Nephron (organoid): ENCODE data around the gene PXDC1.
A peak's percentile ranks its signal among the peaks of the same experiment; 100 is the strongest.

Source experiments
- H3K27ac Mint-ChIP-seq, 3 experiments: 2 replicates each; pipeline ENCODE4 v1.8.0; 2020; ENCODE audit warnings: mixed read lengths in 3 of 3, mild to moderate bottlenecking in 2 of 3, moderate library complexity in 1 of 3
- H3K27me3 Mint-ChIP-seq: 2 replicates; pipeline ENCODE4 v1.8.0; 2021; ENCODE audit warnings: low read depth, mild to moderate bottlenecking, moderate library complexity, mixed read lengths
- H3K36me3 Mint-ChIP-seq: 2 replicates; pipeline ENCODE4 v1.8.0; 2020; ENCODE audit warnings: low read depth, mixed read lengths
- H3K4me1 Mint-ChIP-seq: 2 replicates; pipeline ENCODE4 v1.8.0; 2020; ENCODE audit warnings: mixed read lengths
- H3K4me3 Mint-ChIP-seq, 3 experiments: 2 replicates each; pipeline ENCODE4 v1.8.0; 2020; ENCODE audit warnings: mild to moderate bottlenecking in 3 of 3, mixed read lengths in 3 of 3, moderate library complexity in 2 of 3
- H3K9me3 Mint-ChIP-seq: 2 replicates; pipeline ENCODE4 v1.8.0; 2020; ENCODE audit warnings: mixed read lengths
- TF ChIP-seq, protein P1 (sequence below), 3 experiments: fragments of 200-600 bp; sonication (generic); IDR thresholded peaks; one replicate each; pipeline ENCODE4 v1.5.0; 2021; ENCODE audit warnings: antibody characterized with exemption in 3 of 3; ENCODE audit not compliant: unreplicated experiment in 3 of 3

PXDC1 gene

GRCh38 chr6:3712827-3713665 is 38.5 kb downstream of the PXDC1 start:
- Mint-ChIP-seq H3K27ac (peak overlapping the region in 1 of 3 experiments; percentile 18), H3K4me1 (no peaks in the 10 kb centered on the region), H3K27me3 (peaks cover 3% of the 10 kb centered on the region), H3K36me3 (no peaks in the 10 kb centered on the region), H3K4me3 (no peak overlapping the region), H3K9me3 (peaks cover 6% of the 10 kb centered on the region)
- TF ChIP-seq, protein P1, sequence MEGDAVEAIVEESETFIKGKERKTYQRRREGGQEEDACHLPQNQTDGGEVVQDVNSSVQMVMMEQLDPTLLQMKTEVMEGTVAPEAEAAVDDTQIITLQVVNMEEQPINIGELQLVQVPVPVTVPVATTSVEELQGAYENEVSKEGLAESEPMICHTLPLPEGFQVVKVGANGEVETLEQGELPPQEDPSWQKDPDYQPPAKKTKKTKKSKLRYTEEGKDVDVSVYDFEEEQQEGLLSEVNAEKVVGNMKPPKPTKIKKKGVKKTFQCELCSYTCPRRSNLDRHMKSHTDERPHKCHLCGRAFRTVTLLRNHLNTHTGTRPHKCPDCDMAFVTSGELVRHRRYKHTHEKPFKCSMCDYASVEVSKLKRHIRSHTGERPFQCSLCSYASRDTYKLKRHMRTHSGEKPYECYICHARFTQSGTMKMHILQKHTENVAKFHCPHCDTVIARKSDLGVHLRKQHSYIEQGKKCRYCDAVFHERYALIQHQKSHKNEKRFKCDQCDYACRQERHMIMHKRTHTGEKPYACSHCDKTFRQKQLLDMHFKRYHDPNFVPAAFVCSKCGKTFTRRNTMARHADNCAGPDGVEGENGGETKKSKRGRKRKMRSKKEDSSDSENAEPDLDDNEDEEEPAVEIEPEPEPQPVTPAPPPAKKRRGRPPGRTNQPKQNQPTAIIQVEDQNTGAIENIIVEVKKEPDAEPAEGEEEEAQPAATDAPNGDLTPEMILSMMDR (IDR thresholded peaks at IDR 0.05; ENCODE audit: unreplicated experiment in 3 of 3): no peak

GRCh38 chr6:3711776-3712175 is 39.7 kb downstream of the PXDC1 start:
- H3K27me3 Mint-ChIP-seq: peaks cover 3% of the 10 kb centered on the region
- no peaks in the 10 kb centered on the region for H3K36me3 Mint-ChIP-seq
- peaks cover 6% of the 10 kb centered on the region for H3K9me3 Mint-ChIP-seq
- TF ChIP-seq, protein P1 (IDR thresholded peaks at IDR 0.05; ENCODE audit: unreplicated experiment in 3 of 3): no peak
- H3K4me1 Mint-ChIP-seq: peaks cover 5% of the 10 kb centered on the region
- no peak overlapping the region for H3K4me3 Mint-ChIP-seq
- no peak overlapping the region for H3K27ac Mint-ChIP-seq

GRCh38 chr6:3710403-3710802 is 41.1 kb downstream of the PXDC1 start:
- peaks cover 3% of the 10 kb centered on the region for H3K27me3 Mint-ChIP-seq
- H3K27ac Mint-ChIP-seq: no peak overlapping the region
- H3K4me1 Mint-ChIP-seq: peaks cover 5% of the 10 kb centered on the region
- H3K4me3 Mint-ChIP-seq: no peak overlapping the region
- H3K36me3 Mint-ChIP-seq: no peaks in the 10 kb centered on the region
- TF ChIP-seq, protein P1 (IDR thresholded peaks at IDR 0.05; ENCODE audit: unreplicated experiment in 3 of 3): no peak
- H3K9me3 Mint-ChIP-seq: peaks cover 7% of the 10 kb centered on the region

- peaks cover 5% of the 10 kb centered on the region for H3K4me1 Mint-ChIP-seq
- TF ChIP-seq, protein P1 (IDR thresholded peaks at IDR 0.05; ENCODE audit: unreplicated experiment in 3 of 3): no peak
- no peak overlapping the region for H3K27ac Mint-ChIP-seq
- peaks cover 8% of the 10 kb centered on the region for H3K27me3 Mint-ChIP-seq
- peaks cover 15% of the 10 kb centered on the region for H3K9me3 Mint-ChIP-seq
- H3K4me3 Mint-ChIP-seq: no peak overlapping the region
- H3K36me3 Mint-ChIP-seq: peaks cover 4% of the 10 kb centered on the region
Observed at GRCh38 chr6:3708540-3708939, 43.0 kb downstream of the PXDC1 start.

GRCh38 chr6:3707751-3708412 is 43.6 kb downstream of the PXDC1 start:
- peaks cover 15% of the 10 kb centered on the region for H3K9me3 Mint-ChIP-seq
- H3K4me1 Mint-ChIP-seq: peaks cover 5% of the 10 kb centered on the region
- H3K4me3 Mint-ChIP-seq: no peak overlapping the region
- peaks cover 5% of the 10 kb centered on the region for H3K27me3 Mint-ChIP-seq
- peaks cover 4% of the 10 kb centered on the region for H3K36me3 Mint-ChIP-seq
- TF ChIP-seq, protein P1 (IDR thresholded peaks at IDR 0.05; ENCODE audit: unreplicated experiment in 3 of 3): no peak
- no peak overlapping the region for H3K27ac Mint-ChIP-seq
